IPS-15b (cell line): ENCODE results near the gene TCEANC2.

ENCODE experiments used
- H3K27me3 ChIP-seq: one replicate; pipeline ENCODE4 v1.6.1; 2013; ENCODE audit warnings: low read length; ENCODE audit not compliant: control insufficient read depth, insufficient read depth
- H3K36me3 ChIP-seq: one replicate; pipeline ENCODE4 v1.6.1; 2013; ENCODE audit warnings: low read length; ENCODE audit not compliant: control insufficient read depth, insufficient read depth
- H3K4me1 ChIP-seq: one replicate; pipeline ENCODE4 v1.6.1; 2013; ENCODE audit warnings: mild to moderate bottlenecking, low read length; ENCODE audit not compliant: control insufficient read depth, insufficient read depth
- H3K4me3 ChIP-seq: one replicate; pipeline ENCODE4 v1.5.1; 2013; ENCODE audit warnings: low read depth, low read length
- H3K9ac ChIP-seq: one replicate; pipeline ENCODE4 v1.6.1; 2013; ENCODE audit warnings: low read depth, mild to moderate bottlenecking, low read length
- H3K9me3 ChIP-seq: one replicate; pipeline ENCODE4 v1.6.1; 2013; ENCODE audit warnings: mild to moderate bottlenecking, low read length; ENCODE audit not compliant: control insufficient read depth, insufficient read depth

TCEANC2 gene

DNA sequence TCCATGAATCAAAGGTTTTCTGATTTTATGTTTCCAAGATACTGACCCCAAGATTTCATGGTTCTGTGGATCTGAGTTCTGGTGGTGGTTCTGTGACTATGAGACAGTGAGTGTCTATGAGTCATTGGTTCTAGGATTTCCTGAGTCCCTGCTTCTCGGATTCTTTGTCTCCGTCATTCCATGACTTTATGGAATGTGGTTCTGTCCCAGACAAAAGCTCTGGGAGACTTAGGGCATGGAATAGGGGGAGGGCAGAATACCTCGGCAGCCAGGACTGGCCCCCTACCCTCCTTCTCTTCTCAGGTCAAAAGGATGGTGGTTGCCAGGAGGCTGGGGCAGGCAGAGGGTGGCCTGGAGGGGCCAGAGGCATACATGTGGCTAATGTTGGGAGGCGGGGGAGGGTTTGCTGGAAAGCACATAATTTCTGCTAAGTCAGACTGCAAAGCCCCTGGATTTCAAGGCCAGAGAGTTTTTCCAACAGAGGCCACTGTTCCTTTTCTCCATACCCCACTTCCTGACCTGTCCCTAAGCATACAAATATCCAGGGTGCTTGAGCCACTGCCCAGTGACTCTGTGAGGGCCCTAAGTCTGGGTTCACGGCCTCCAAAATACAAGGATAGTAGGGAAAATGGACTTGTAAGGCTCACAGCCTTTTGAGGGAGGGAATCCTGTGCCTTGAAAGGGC, 82.2 kb downstream of the TCEANC2 start:
- H3K27me3 ChIP-seq, result no peaks in the 10 kb centered on the region
- no peaks in the 10 kb centered on the region for H3K36me3 ChIP-seq
- peaks cover 20% of the 10 kb centered on the region for H3K4me1 ChIP-seq
- no peaks in the 10 kb centered on the region for H3K9me3 ChIP-seq
- peak overlapping the region; percentile 9 for H3K9ac ChIP-seq
- no peak overlapping the region for H3K4me3 ChIP-seq

GRCh38 chr1:54136269-54136896, 83.0 kb downstream of the TCEANC2 start:
- Histone ChIP-seq H3K36me3 (no peaks in the 10 kb centered on the region), H3K27me3 (no peaks in the 10 kb centered on the region), H3K4me3 (no peak overlapping the region), H3K9me3 (no peaks in the 10 kb centered on the region), H3K4me1 (peaks cover 20% of the 10 kb centered on the region), H3K9ac (peak overlapping the region; percentile 9)

- Histone ChIP-seq H3K4me1 (peaks cover 20% of the 10 kb centered on the region), H3K4me3 (no peak overlapping the region), H3K9me3 (no peaks in the 10 kb centered on the region), H3K9ac (no peak overlapping the region), H3K36me3 (no peaks in the 10 kb centered on the region), H3K27me3 (no peaks in the 10 kb centered on the region)
Measured at GRCh38 chr1:54136963-54137533, 83.6 kb downstream of the TCEANC2 start.

DNA sequence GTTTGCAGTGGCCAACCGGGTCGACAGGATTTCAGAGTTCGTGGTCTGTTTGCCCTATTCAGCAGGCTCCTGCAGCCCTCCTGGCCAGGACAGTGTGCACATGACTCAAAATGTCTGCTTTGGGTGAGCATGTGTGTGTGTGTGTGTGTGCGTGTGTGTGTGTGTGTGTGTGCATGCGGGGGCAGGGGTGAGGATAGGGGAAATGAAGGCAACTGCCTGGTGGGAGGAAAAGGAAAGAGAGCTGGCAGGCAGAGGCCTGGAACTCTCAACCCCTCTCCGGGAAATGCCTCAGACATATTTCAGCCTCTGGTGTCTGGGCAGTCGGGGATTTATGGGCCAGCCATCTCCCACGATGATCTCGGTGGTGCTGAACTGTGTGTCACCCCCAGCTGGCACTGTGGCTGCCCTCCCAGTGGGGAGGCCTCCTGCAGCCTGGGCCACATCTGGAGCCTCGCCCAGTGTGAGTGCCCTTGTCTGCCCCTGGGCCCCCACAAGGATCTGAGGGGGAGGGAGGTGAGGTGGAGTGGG, 84.2 kb downstream of the TCEANC2 start:
- H3K4me1 ChIP-seq, result peaks cover 20% of the 10 kb centered on the region
- no peak overlapping the region for H3K4me3 ChIP-seq
- H3K9me3 ChIP-seq, result no peaks in the 10 kb centered on the region
- no peaks in the 10 kb centered on the region for H3K27me3 ChIP-seq
- no peaks in the 10 kb centered on the region for H3K36me3 ChIP-seq
- no peak overlapping the region for H3K9ac ChIP-seq

DNA sequence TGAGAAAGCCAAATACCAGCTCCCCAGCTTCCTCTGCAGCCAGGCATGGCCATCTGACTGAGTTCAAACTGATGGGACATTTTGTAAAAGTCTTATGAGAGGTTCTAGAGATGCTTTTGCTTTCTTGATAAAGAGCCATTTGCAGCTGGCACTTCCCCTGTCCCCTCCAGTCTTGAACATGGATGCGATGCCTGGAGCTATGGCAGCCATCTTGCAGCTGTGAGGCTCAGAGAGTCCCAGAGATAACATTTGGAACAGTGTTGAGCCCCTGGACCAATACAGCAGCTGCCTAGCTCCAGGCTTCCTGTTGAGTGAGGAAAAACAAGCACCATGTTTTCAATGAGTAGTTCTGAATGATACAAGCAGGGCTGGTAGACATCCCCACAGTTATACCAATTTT, 85.6 kb downstream of the TCEANC2 start:
- H3K4me1 ChIP-seq, result peaks cover 20% of the 10 kb centered on the region
- H3K9me3 ChIP-seq, result no peaks in the 10 kb centered on the region
- H3K27me3 ChIP-seq, result no peaks in the 10 kb centered on the region
- no peak overlapping the region for H3K9ac ChIP-seq
- H3K36me3 ChIP-seq, result no peaks in the 10 kb centered on the region
- no peak overlapping the region for H3K4me3 ChIP-seq

GRCh38 chr1:54139711-54140110, 86.3 kb downstream of the TCEANC2 start:
- Histone ChIP-seq H3K36me3 (no peaks in the 10 kb centered on the region), H3K4me3 (no peak overlapping the region), H3K4me1 (peaks cover 17% of the 10 kb centered on the region), H3K27me3 (no peaks in the 10 kb centered on the region), H3K9me3 (no peaks in the 10 kb centered on the region), H3K9ac (no peak overlapping the region)

DNA sequence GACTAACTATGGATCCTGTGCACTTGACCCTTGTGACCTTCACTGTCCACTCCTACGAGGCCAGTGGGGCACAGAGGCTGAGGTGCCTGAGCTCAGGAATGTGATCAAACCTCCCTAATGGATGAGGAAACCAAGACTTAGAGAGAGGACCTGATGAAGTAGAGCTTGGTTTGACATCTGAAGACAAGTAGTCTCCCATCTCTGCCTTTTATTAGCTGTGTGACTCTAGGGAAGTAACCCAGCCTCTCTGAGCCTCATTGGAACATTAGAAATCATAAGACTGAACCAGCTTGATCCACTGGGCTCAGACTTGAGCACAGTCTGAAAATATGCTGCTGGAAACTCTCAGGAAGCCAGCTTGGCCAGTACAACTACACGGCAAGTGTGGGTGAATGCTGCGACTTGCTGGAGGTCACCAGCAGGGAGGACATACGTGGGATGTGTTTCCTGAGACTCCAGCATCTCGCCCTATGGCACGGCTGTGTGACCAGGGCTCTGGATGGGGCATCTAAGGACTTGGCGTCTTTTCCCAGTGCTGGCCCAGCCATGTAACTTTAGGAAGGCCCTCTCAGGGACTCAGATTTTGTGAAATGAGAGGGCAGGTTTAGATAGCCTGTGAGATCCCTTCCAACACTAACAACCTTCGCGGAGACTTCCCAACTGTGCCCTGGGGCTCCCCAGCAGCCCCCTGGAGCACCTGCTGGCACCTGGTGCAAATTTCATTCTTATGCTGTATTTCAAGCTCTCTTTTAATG, 88.9 kb downstream of the TCEANC2 start:
- Histone ChIP-seq H3K9me3 (no peaks in the 10 kb centered on the region), H3K36me3 (no peaks in the 10 kb centered on the region), H3K9ac (no peak overlapping the region), H3K27me3 (no peaks in the 10 kb centered on the region), H3K4me1 (no peaks in the 10 kb centered on the region), H3K4me3 (no peak overlapping the region)

- H3K4me3 ChIP-seq, result no peak overlapping the region
- no peaks in the 10 kb centered on the region for H3K9me3 ChIP-seq
- H3K4me1 ChIP-seq, result no peaks in the 10 kb centered on the region
- H3K9ac ChIP-seq, result no peak overlapping the region
- no peaks in the 10 kb centered on the region for H3K36me3 ChIP-seq
- no peaks in the 10 kb centered on the region for H3K27me3 ChIP-seq
Measured at GRCh38 chr1:54144366-54144765, 91.0 kb downstream of the TCEANC2 start.

DNA sequence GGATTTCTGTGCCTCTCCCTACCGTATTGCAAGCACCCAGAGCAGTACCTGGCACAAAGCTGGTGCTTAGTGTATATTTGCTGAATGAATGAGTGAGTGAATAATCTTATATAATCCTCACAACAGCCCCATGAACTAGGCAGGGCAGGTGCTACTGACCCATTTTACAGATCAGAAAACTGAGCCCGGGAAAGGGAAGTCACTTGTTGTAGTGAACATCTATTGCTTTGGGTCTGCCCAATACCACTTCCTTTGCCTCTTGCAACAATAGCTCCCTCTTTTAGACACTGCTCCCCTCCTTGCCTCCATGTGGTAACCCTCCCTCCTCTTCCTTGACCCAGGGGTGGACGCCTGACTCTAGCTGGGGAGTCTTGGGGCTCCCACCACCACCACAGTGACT, 96.3 kb downstream of the TCEANC2 start:
- H3K4me1 ChIP-seq, result peaks cover 3% of the 10 kb centered on the region
- H3K27me3 ChIP-seq, result no peaks in the 10 kb centered on the region
- H3K36me3 ChIP-seq, result no peaks in the 10 kb centered on the region
- no peaks in the 10 kb centered on the region for H3K9me3 ChIP-seq
- H3K4me3 ChIP-seq, result no peak overlapping the region
- no peak overlapping the region for H3K9ac ChIP-seq

DNA sequence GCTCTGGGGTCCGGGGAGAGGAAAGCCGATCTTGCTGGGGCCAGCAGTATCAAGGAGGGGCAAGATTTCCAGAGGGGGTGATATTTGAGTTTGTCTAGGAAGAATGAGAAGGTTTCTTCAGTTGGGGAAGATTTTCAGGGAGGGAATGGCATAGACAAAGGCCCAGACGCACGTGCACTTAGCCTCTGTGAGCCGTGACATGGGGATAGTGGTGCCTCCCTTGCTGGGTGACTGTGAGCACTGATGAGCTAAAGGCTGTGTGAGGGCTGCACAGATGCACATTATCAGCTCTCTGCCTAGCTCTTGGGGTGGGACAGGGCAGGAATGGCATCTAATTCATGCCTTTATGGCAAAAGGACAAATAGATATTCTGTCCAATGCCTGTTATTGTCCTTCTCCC, 97.6 kb downstream of the TCEANC2 start:
- H3K27me3 ChIP-seq, result no peaks in the 10 kb centered on the region
- no peaks in the 10 kb centered on the region for H3K9me3 ChIP-seq
- no peak overlapping the region for H3K4me3 ChIP-seq
- no peak overlapping the region for H3K9ac ChIP-seq
- no peaks in the 10 kb centered on the region for H3K36me3 ChIP-seq
- H3K4me1 ChIP-seq, result peaks cover 3% of the 10 kb centered on the region

- Histone ChIP-seq H3K9me3 (no peaks in the 10 kb centered on the region), H3K36me3 (no peaks in the 10 kb centered on the region), H3K9ac (no peak within 1 kb of the TSS), H3K27me3 (no peaks in the 10 kb centered on the region), H3K4me1 (peaks cover 3% of the 10 kb centered on the region), H3K4me3 (no peak within 1 kb of the TSS)
Measured at GRCh38 chr1:54152696-54153095, 99.3 kb downstream of the TCEANC2 start, which contains the start of gene CDCP2. Gene CDCP2, minus strand, starts transcription at chr1:54153000. Its CDS starts 78 bp downstream, at chr1:54152922.
